ENCODE data around the gene DCUN1D2. TPM values are rescaled to one million over a fixed set of nuclear protein-coding genes. Genes with fewer than 3 reads are reported as not detected.
A peak's percentile ranks its signal among the peaks of the same experiment; 100 is the strongest.
"Not testable (repeated sequence)": the region's sequence is repeated elsewhere in the genome, so short reads cannot be mapped to it uniquely, and the experiment has no call there.

The DCUN1D2 gene
- total and polyA plus RNA-seq, 3 donors from 2014 or later: 16.3 to 78.5 (median 65.9) TPM

GRCh38 chr13:113451951-113452421 lies 38.5 kb downstream of the DCUN1D2 start:
- intact Hi-C loops (cut with DNase I; ENCODE audit: low total_unique reads): loop anchor here (10.0 kb wide), 1 partner anchor 103 kb away; no protein-coding TSS in a partner anchor
- no peak overlapping the region for H3K27ac ChIP-seq
- H3K4me1 ChIP-seq: peaks cover 11% of the 10 kb centered on the region
- 68 to 83% methylated on average over 23 to 24 of the region's 24 CpGs for WGBS, 2 donors
- DNase-seq: peak; percentile 76
- no peaks in the 10 kb centered on the region for H3K9me3 ChIP-seq
- no peaks in the 10 kb centered on the region for H3K27me3 ChIP-seq
- H3K36me3 ChIP-seq (ENCODE audit: low read depth, missing control alignments): no peaks in the 10 kb centered on the region
- H3K4me3 ChIP-seq: no peak overlapping the region
- TF ChIP-seq, protein P1, sequence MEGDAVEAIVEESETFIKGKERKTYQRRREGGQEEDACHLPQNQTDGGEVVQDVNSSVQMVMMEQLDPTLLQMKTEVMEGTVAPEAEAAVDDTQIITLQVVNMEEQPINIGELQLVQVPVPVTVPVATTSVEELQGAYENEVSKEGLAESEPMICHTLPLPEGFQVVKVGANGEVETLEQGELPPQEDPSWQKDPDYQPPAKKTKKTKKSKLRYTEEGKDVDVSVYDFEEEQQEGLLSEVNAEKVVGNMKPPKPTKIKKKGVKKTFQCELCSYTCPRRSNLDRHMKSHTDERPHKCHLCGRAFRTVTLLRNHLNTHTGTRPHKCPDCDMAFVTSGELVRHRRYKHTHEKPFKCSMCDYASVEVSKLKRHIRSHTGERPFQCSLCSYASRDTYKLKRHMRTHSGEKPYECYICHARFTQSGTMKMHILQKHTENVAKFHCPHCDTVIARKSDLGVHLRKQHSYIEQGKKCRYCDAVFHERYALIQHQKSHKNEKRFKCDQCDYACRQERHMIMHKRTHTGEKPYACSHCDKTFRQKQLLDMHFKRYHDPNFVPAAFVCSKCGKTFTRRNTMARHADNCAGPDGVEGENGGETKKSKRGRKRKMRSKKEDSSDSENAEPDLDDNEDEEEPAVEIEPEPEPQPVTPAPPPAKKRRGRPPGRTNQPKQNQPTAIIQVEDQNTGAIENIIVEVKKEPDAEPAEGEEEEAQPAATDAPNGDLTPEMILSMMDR (IDR thresholded peaks at IDR 0.05): no peak
- TF ChIP-seq POLR2A (IDR thresholded peaks at IDR 0.05): no peak

DNA sequence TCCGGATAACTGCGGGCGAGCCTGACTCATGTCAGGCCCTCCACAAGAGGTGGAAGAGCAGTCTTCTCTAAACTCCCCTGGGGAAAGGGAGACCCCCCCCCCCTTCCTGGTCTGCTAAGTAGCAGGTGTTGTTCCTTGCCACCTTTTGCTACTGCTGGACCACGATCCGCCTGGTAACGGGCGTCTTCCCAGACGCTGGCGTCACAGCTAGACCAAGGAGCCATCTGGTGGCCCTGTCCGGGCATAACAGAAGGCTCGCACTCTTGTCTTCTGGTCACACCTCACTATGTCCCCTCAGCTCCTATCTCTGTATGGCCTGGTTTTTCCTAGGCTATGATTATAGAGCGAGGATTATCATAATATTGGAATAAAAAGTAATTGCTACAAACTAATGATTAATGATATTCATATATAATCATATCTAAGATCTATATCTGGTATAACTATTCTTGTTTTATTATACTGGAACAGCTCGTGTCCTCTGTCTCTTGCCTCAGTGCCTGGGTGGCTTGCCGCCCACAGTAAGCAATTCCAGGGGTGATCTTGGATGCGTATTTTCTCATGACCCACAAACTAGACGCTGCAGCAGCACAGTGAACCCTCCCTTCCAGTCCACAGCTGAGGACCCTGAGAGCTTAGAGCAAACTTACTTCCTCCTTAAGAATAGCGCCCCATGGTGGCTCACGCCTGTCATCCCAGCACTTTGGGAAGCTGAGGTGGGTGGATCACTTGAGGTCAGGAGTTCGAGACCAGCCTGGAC lies 39.5 kb downstream of the DCUN1D2 start:
- WGBS, 2 donors: 68 to 73% methylated on average over 19 of the region's 19 CpGs

DNA sequence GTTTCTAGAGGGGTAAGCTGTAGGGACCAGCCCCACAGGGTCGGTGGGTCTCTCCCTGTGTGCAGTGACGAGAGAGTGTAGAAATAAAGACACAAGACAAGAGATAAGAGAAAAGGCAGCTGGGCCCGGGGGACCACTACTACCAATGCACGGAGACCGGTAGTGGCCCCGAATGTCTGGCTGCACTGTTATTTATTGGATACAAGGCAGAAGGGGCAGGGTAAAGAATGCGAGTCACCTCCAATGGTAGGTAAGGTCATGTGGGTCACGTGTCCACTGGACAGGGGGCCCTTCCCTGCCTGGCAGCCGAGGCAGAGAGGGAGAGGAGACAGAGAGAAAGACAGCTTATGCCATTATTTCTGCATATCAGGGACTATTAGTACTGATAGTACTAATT lies 40.2 kb downstream of the DCUN1D2 start:
- not testable (repeated sequence) for H3K36me3 ChIP-seq (ENCODE audit: low read depth, missing control alignments); H3K27me3 ChIP-seq; H3K27ac ChIP-seq; H3K9me3 ChIP-seq; H3K4me3 ChIP-seq; DNase-seq
- peaks cover 11% of the 10 kb centered on the region for H3K4me1 ChIP-seq
- 74 to 76% methylated on average over 9 of the region's 9 CpGs for WGBS, 2 donors
- intact Hi-C loops (cut with DNase I; ENCODE audit: low total_unique reads): loop anchor here (10.0 kb wide), 1 partner anchor 104 kb away; no protein-coding TSS in a partner anchor

More for the DNA sequence above, 39.5 kb downstream of the DCUN1D2 start:
- TF ChIP-seq, protein P1 (IDR thresholded peaks at IDR 0.05): peak in 2 of 3 experiments; percentile 16 to 33
- intact Hi-C loops (cut with DNase I; ENCODE audit: low total_unique reads): loop anchor here (10.0 kb wide), 1 partner anchor 104 kb away; no protein-coding TSS in a partner anchor
- H3K4me1 ChIP-seq: peaks cover 11% of the 10 kb centered on the region
- not testable (repeated sequence) for H3K4me3 ChIP-seq; H3K9me3 ChIP-seq; H3K27me3 ChIP-seq; H3K27ac ChIP-seq; H3K36me3 ChIP-seq (ENCODE audit: low read depth, missing control alignments)
- DNase-seq: peak; percentile 72

GRCh38 chr13:113449693-113450347 lies 40.7 kb downstream of the DCUN1D2 start:
- Histone ChIP-seq H3K4me3 (peak overlapping the region; percentile 52 to 54), H3K4me1 (peaks cover 11% of the 10 kb centered on the region), H3K9me3 (no peaks in the 10 kb centered on the region), H3K36me3 (ENCODE audit: low read depth, missing control alignments) (no peaks in the 10 kb centered on the region), H3K27me3 (no peaks in the 10 kb centered on the region), H3K27ac (peak overlapping the region in 1 of 2 donors; percentile 12)
- WGBS, 2 donors: 67 to 68% methylated on average over 6 to 13 of the region's 13 CpGs
- TF ChIP-seq POLR2A (IDR thresholded peaks at IDR 0.05): no peak
- TF ChIP-seq, protein P1 (IDR thresholded peaks at IDR 0.05): no peak
- intact Hi-C loops (cut with DNase I; ENCODE audit: low total_unique reads): loop anchor here (10.0 kb wide), 1 partner anchor 105 kb away; no protein-coding TSS in a partner anchor
- DNase-seq: no peak

All from testis (tissue), 3 donors.